A172 (cell line): ENCODE results near the gene LRRC31. TPM values are rescaled to one million over a fixed set of nuclear protein-coding genes. Genes with fewer than 3 reads are reported as not detected.

Experiments used
- DNase-seq: peaks from one replicate; pipeline ENCODE4 v3.0.0-alpha.2; 2015; ENCODE audit warnings: low spot score
- total RNA-seq: library from RNA; depleted of rRNA; stranded (reverse); fragments of >200 nt; shearing (Covaris generic); gene quantifications from 2 replicates; pipeline ENCODE4 v1.2.3, GENCODE V29; 2014; rRNA removed

LRRC31 gene
- not detected in 2 replicates for total RNA-seq

- no peak for DNase-seq
Measured at GRCh38 chr3:169869484-169870220, at the start of gene LRRC31. Gene LRRC31, minus strand, starts transcription at chr3:169869935. Its CDS starts 128 bp downstream, at chr3:169869807.

GRCh38 chr3:169914321-169914720 is 44.6 kb upstream of the LRRC31 start:
- DNase-seq = peak; percentile 52

GRCh38 chr3:169913323-169913722 is 43.6 kb upstream of the LRRC31 start:
- DNase-seq = no peak

GRCh38 chr3:169911272-169911671 is 41.5 kb upstream of the LRRC31 start, which contains the start of gene SAMD7:
Gene SAMD7, plus strand, starts transcription at chr3:169911572. Its CDS starts 7,927 bp downstream, at chr3:169919499.
- DNase-seq = no peak

- no peak for DNase-seq
Measured at GRCh38 chr3:169907944-169908343, 38.2 kb upstream of the LRRC31 start.

GRCh38 chr3:169907476-169907875 is 37.7 kb upstream of the LRRC31 start:
- DNase-seq = no peak

- DNase-seq = no peak
Measured at GRCh38 chr3:169905404-169905803, 35.7 kb upstream of the LRRC31 start.

GRCh38 chr3:169901453-169901852 is 31.7 kb upstream of the LRRC31 start:
- no peak for DNase-seq

- no peak for DNase-seq
Measured at GRCh38 chr3:169897284-169897683, 27.5 kb upstream of the LRRC31 start.

- DNase-seq = no peak
Measured at GRCh38 chr3:169895072-169895471, 25.3 kb upstream of the LRRC31 start.

- DNase-seq = no peak
Measured at GRCh38 chr3:169894110-169894509, 24.4 kb upstream of the LRRC31 start.

- DNase-seq = no peak
Measured at GRCh38 chr3:169891886-169892285, 22.2 kb upstream of the LRRC31 start.

GRCh38 chr3:169886671-169887070 is 16.9 kb upstream of the LRRC31 start:
- no peak for DNase-seq

- DNase-seq = no peak
Measured at GRCh38 chr3:169880576-169881250, 11.0 kb upstream of the LRRC31 start.

GRCh38 chr3:169879845-169880575 is 10.3 kb upstream of the LRRC31 start:
- no peak for DNase-seq

GRCh38 chr3:169879013-169879557 is 9.3 kb upstream of the LRRC31 start:
- no peak for DNase-seq

GRCh38 chr3:169871129-169871886 is 1.6 kb upstream of the LRRC31 start:
- no peak for DNase-seq

GRCh38 chr3:169868369-169868768 is 1.4 kb downstream of the LRRC31 start:
- no peak for DNase-seq

- DNase-seq = no peak
Measured at GRCh38 chr3:169867584-169868210, 2.0 kb downstream of the LRRC31 start.

GRCh38 chr3:169865176-169865767 is 4.5 kb downstream of the LRRC31 start:
- no peak for DNase-seq

- no peak for DNase-seq
Measured at GRCh38 chr3:169864270-169864669, 5.5 kb downstream of the LRRC31 start.
